ENCODE measurements around the gene SKI. TPM values are rescaled to one million over a fixed set of nuclear protein-coding genes. Genes with fewer than 3 reads are reported as not detected.

The SKI gene
- total RNA-seq (2012; rRNA removed) (2.3 and 3.9 TPM in 2 replicates), polyA plus RNA-seq (2012; rRNA removed) (20.1 and 20.8 TPM in 2 replicates), Bru-seq, nascent RNA (percentile 93 among the genes with signal in this experiment), BruChase-seq, experiment 1, labeled RNA remaining after a 6-hour chase (percentile 97 among the genes with signal in this experiment), BruChase-seq, experiment 2, labeled RNA remaining after a 2-hour chase (percentile 96 among the genes with signal in this experiment)
- 13.7 and 20.7 TPM in 2 replicates for polyA plus RNA-seq (2012; cell fraction: cytosol; rRNA removed)
- polyA plus RNA-seq (2012; cell fraction: nucleus; rRNA removed; ENCODE audit: low replicate concordance) = 42.1 and 52.9 TPM in 2 replicates
- long read RNA-seq, partial matches to known transcripts = 1 of 23 reads
- long read RNA-seq, other reads (novel, unspliced or antisense) = 22 of 23 reads

DNA sequence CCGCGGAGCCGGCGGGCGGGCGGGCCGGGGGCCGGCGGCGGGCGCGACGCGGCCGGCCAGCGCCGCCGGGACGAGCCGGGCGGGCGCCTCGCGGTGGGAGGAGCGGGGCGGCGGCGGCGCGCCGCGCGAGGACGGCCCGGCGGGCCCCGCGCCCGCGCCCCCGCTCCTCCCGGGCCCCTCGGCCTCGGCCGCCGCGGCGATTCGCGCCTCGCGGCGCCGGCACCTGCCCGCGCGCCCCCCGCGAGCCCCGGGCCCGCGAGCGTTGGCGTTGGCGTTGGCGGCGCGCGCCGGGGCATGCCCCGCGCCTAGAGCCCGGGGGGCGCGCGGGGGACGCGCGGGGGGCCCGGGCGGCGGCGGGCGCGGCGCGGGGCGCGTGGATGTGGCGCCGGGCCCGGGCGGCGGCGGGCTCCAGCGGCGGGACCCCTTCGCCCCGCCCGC is at the start of gene SKI:
SKI (plus strand) TSS at position 163 of the 438 bp plus-strand sequence. CDS start 448 bp downstream, outside the sequence.
- POLR2A ChIA-PET (ENCODE audit: unreplicated experiment) = interaction anchor here (1.0 kb wide), 1 partner anchor 14 kb away, joined by 3 read pairs; no protein-coding TSS in a partner anchor
- Histone ChIP-seq H3K14ac (replicated peaks; ENCODE audit: low read depth, low read length) (peak within 1 kb of the TSS; percentile 99), H3K27me3 (ENCODE audit: control insufficient read depth, insufficient read depth, low read length) (no peaks in the 10 kb centered on the region), H2BK15ac (ENCODE audit: low read depth, low read length) (peak within 1 kb of the TSS; percentile 48; the same call in 1 of the 3 replicates), H2AK5ac (ENCODE audit: low read depth, low read length) (peak within 1 kb of the TSS; percentile 98), H3K27ac (ENCODE audit: insufficient read depth, low read length) (peak within 1 kb of the TSS; percentile 99), H3K4ac (ENCODE audit: low read depth, low read length) (peak within 1 kb of the TSS; percentile 99), H3K9ac (ENCODE audit: low read depth, low read length) (peak within 1 kb of the TSS; percentile 99), H3K4me3 (ENCODE audit: insufficient read depth, low read depth, low read length) (peak within 1 kb of the TSS; percentile 97), H4K5ac (ENCODE audit: low read depth, low read length) (peak within 1 kb of the TSS; percentile 93), H2AK9ac (replicated peaks; ENCODE audit: low read depth, low read length, poor library complexity) (peak within 1 kb of the TSS; percentile 100), H2AFZ (replicated peaks; ENCODE audit: low read length, poor library complexity) (peak within 1 kb of the TSS; percentile 97), H4K8ac (ENCODE audit: low read depth in 2 of 2, low read length in 2 of 2) (peak within 1 kb of the TSS; percentile 88 to 94), H3K79me1 (ENCODE audit: low read depth in 1 of 2, low read length in 2 of 2) (peaks cover 5 to 10% of the 10 kb centered on the region in 2 experiments), H3K36me3 (ENCODE audit: control insufficient read depth, insufficient read depth, low read length) (peaks cover 4% of the 10 kb centered on the region; the same call in 1 of the 2 replicates), H2BK20ac (ENCODE audit: low read depth, low read length) (no peak within 1 kb of the TSS), H3K4me1 (ENCODE audit: control insufficient read depth, insufficient read depth, low read length) (peaks cover 12% of the 10 kb centered on the region), H3K56ac (ENCODE audit: extremely low read depth, insufficient read depth, low read length) (peak within 1 kb of the TSS; percentile 92), H3K9me3 (ENCODE audit: control insufficient read depth, insufficient read depth, low read length) (no peaks in the 10 kb centered on the region), H2BK120ac (ENCODE audit: low read depth, low read length) (peak within 1 kb of the TSS; percentile 90), H3K18ac (ENCODE audit: low read depth, low read length) (peak within 1 kb of the TSS; percentile 89; the same call in 1 of the 2 replicates), H3K4me2 (ENCODE audit: low read depth, low read length) (peak within 1 kb of the TSS; percentile 85), H4K20me1 (ENCODE audit: insufficient read depth, low read length) (peaks cover 46% of the 10 kb centered on the region), H3K9me1 (ENCODE audit: insufficient read depth, low read length) (peaks cover under 1% of the 10 kb centered on the region; the same call in 1 of the 2 replicates), H4K91ac (ENCODE audit: insufficient read depth, low read depth, low read length) (peak within 1 kb of the TSS; percentile 92), H3K23ac (ENCODE audit: low read depth, low read length) (peak within 1 kb of the TSS; percentile 85), H2BK5ac (ENCODE audit: low read depth, low read length, poor library complexity, severe bottlenecking) (peak within 1 kb of the TSS; percentile 97)
- CTCF ChIA-PET = interaction anchor here (2.0 kb wide), 1 partner anchor 33 kb away, joined by 7 read pairs; the partner anchor contains the start of gene FAAP20
- no peak for ATAC-seq (ENCODE audit: low read depth)
- no peak for DNase-seq
- in situ Hi-C loops (cut with MboI; ENCODE audit: low sequenced_read_pairs) (no loop called here), intact Hi-C loops (cut with micrococcal nuclease) (no loop called here), dilution Hi-C loops (cut with HindIII; ENCODE audit: low sequenced_read_pairs, unreplicated experiment) (no loop called here)
- no TSS peak for BruUV-seq (replicated peaks)
- TF ChIP-seq MAZ (IDR thresholded peaks at IDR 0.05; ENCODE audit: borderline replicate concordance, low read depth, low read length) (no peak), CHD1 (IDR thresholded peaks at IDR 0.05; ENCODE audit: low read depth, low read length) (no peak), NFE2L2 (IDR thresholded peaks at IDR 0.05; ENCODE audit: low read depth, low read length) (no peak)
- 0% methylated on average over 32 of the region's 100 CpGs; no CpG with 5 or more reads in 1 of the 2 experiments for WGBS, 2 experiments (ENCODE audit: extremely low coverage in 2 of 2, insufficient read length in 1 of 2)
